ENCODE results near the gene GPR35.

The GPR35 gene

GRCh38 chr2:240602266-240603050 is 22.8 kb upstream of the GPR35 start:
- Histone ChIP-seq H3K4me3 (ENCODE audit: low read length in 2 of 2) (no peak overlapping the region), H3K9ac (ENCODE audit: low read depth in 1 of 2, low read length in 2 of 2) (no peak overlapping the region), H3K9me3 (ENCODE audit: control insufficient read depth in 2 of 2, low read length in 2 of 2) (no peaks in the 10 kb centered on the region), H3K27me3 (ENCODE audit: control insufficient read depth in 2 of 2, insufficient read depth in 2 of 2, low read length in 2 of 2) (no peaks in the 10 kb centered on the region), H3K36me3 (ENCODE audit: control insufficient read depth in 2 of 2, insufficient read depth in 2 of 2, low read length in 2 of 2) (peaks cover 9 to 15% of the 10 kb centered on the region in 2 donors), H3K4me1 (ENCODE audit: control insufficient read depth in 2 of 2, insufficient read depth in 2 of 2, low read length in 2 of 2) (peaks cover 21 to 32% of the 10 kb centered on the region in 2 donors), H3K27ac (ENCODE audit: low read depth in 2 of 2, low read length in 2 of 2) (peak overlapping the region in 1 of 2 donors; percentile 10)

GRCh38 chr2:240603081-240603835 is 22.0 kb upstream of the GPR35 start:
- H3K27ac ChIP-seq (ENCODE audit: low read depth in 2 of 2, low read length in 2 of 2): peak overlapping the region in 1 of 2 donors; percentile 92
- H3K9ac ChIP-seq (ENCODE audit: low read depth in 1 of 2, low read length in 2 of 2): no peak overlapping the region
- H3K9me3 ChIP-seq (ENCODE audit: control insufficient read depth in 2 of 2, low read length in 2 of 2): no peaks in the 10 kb centered on the region
- peaks cover 3 to 10% of the 10 kb centered on the region in 2 donors for H3K36me3 ChIP-seq (ENCODE audit: control insufficient read depth in 2 of 2, insufficient read depth in 2 of 2, low read length in 2 of 2)
- H3K27me3 ChIP-seq (ENCODE audit: control insufficient read depth in 2 of 2, insufficient read depth in 2 of 2, low read length in 2 of 2): no peaks in the 10 kb centered on the region
- H3K4me3 ChIP-seq (ENCODE audit: low read length in 2 of 2): no peak overlapping the region
- H3K4me1 ChIP-seq (ENCODE audit: control insufficient read depth in 2 of 2, insufficient read depth in 2 of 2, low read length in 2 of 2): peaks cover 21 to 38% of the 10 kb centered on the region in 2 donors

GRCh38 chr2:240603846-240604245 is 21.4 kb upstream of the GPR35 start:
- Histone ChIP-seq H3K27ac (ENCODE audit: low read depth in 2 of 2, low read length in 2 of 2) (peak overlapping the region; percentile 92 to 95), H3K27me3 (ENCODE audit: control insufficient read depth in 2 of 2, insufficient read depth in 2 of 2, low read length in 2 of 2) (no peaks in the 10 kb centered on the region), H3K9ac (ENCODE audit: low read depth in 1 of 2, low read length in 2 of 2) (no peak overlapping the region), H3K4me1 (ENCODE audit: control insufficient read depth in 2 of 2, insufficient read depth in 2 of 2, low read length in 2 of 2) (peaks cover 21 to 39% of the 10 kb centered on the region in 2 donors), H3K36me3 (ENCODE audit: control insufficient read depth in 2 of 2, insufficient read depth in 2 of 2, low read length in 2 of 2) (peaks cover 0 to 5% of the 10 kb centered on the region in 2 donors), H3K9me3 (ENCODE audit: control insufficient read depth in 2 of 2, low read length in 2 of 2) (no peaks in the 10 kb centered on the region), H3K4me3 (ENCODE audit: low read length in 2 of 2) (peak overlapping the region in 1 of 2 donors; percentile 14)

- H3K4me1 ChIP-seq (ENCODE audit: control insufficient read depth in 2 of 2, insufficient read depth in 2 of 2, low read length in 2 of 2): peaks cover 21 to 39% of the 10 kb centered on the region in 2 donors
- H3K4me3 ChIP-seq (ENCODE audit: low read length in 2 of 2): peak overlapping the region; percentile 83 to 84
- H3K9me3 ChIP-seq (ENCODE audit: control insufficient read depth in 2 of 2, low read length in 2 of 2): no peaks in the 10 kb centered on the region
- no peaks in the 10 kb centered on the region for H3K27me3 ChIP-seq (ENCODE audit: control insufficient read depth in 2 of 2, insufficient read depth in 2 of 2, low read length in 2 of 2)
- peaks cover 0 to under 1% of the 10 kb centered on the region in 2 donors for H3K36me3 ChIP-seq (ENCODE audit: control insufficient read depth in 2 of 2, insufficient read depth in 2 of 2, low read length in 2 of 2)
- peak overlapping the region; percentile 92 to 95 for H3K27ac ChIP-seq (ENCODE audit: low read depth in 2 of 2, low read length in 2 of 2)
- peak overlapping the region; percentile 74 for H3K9ac ChIP-seq (ENCODE audit: low read depth in 1 of 2, low read length in 2 of 2)
Measured at GRCh38 chr2:240604291-240604938, 20.9 kb upstream of the GPR35 start.

GRCh38 chr2:240604939-240605716 is 20.2 kb upstream of the GPR35 start:
- Histone ChIP-seq H3K4me3 (ENCODE audit: low read length in 2 of 2) (peak overlapping the region; percentile 83 to 84), H3K4me1 (ENCODE audit: control insufficient read depth in 2 of 2, insufficient read depth in 2 of 2, low read length in 2 of 2) (peaks cover 21 to 39% of the 10 kb centered on the region in 2 donors), H3K27ac (ENCODE audit: low read depth in 2 of 2, low read length in 2 of 2) (peak overlapping the region; percentile 92 to 95), H3K9me3 (ENCODE audit: control insufficient read depth in 2 of 2, low read length in 2 of 2) (no peaks in the 10 kb centered on the region), H3K36me3 (ENCODE audit: control insufficient read depth in 2 of 2, insufficient read depth in 2 of 2, low read length in 2 of 2) (no peaks in the 10 kb centered on the region), H3K9ac (ENCODE audit: low read depth in 1 of 2, low read length in 2 of 2) (peak overlapping the region; percentile 74), H3K27me3 (ENCODE audit: control insufficient read depth in 2 of 2, insufficient read depth in 2 of 2, low read length in 2 of 2) (no peaks in the 10 kb centered on the region)

- peak overlapping the region; percentile 92 to 95 for H3K27ac ChIP-seq (ENCODE audit: low read depth in 2 of 2, low read length in 2 of 2)
- H3K27me3 ChIP-seq (ENCODE audit: control insufficient read depth in 2 of 2, insufficient read depth in 2 of 2, low read length in 2 of 2): no peaks in the 10 kb centered on the region
- H3K4me3 ChIP-seq (ENCODE audit: low read length in 2 of 2): peak overlapping the region; percentile 83 to 84
- H3K36me3 ChIP-seq (ENCODE audit: control insufficient read depth in 2 of 2, insufficient read depth in 2 of 2, low read length in 2 of 2): no peaks in the 10 kb centered on the region
- H3K9ac ChIP-seq (ENCODE audit: low read depth in 1 of 2, low read length in 2 of 2): peak overlapping the region; percentile 74
- H3K9me3 ChIP-seq (ENCODE audit: control insufficient read depth in 2 of 2, low read length in 2 of 2): no peaks in the 10 kb centered on the region
- peaks cover 21 to 39% of the 10 kb centered on the region in 2 donors for H3K4me1 ChIP-seq (ENCODE audit: control insufficient read depth in 2 of 2, insufficient read depth in 2 of 2, low read length in 2 of 2)
Measured at GRCh38 chr2:240605867-240606743, 19.2 kb upstream of the GPR35 start.

GRCh38 chr2:240611601-240612210 is 13.6 kb upstream of the GPR35 start:
- H3K27ac ChIP-seq (ENCODE audit: low read depth in 2 of 2, low read length in 2 of 2): no peak overlapping the region
- no peaks in the 10 kb centered on the region for H3K9me3 ChIP-seq (ENCODE audit: control insufficient read depth in 2 of 2, low read length in 2 of 2)
- H3K27me3 ChIP-seq (ENCODE audit: control insufficient read depth in 2 of 2, insufficient read depth in 2 of 2, low read length in 2 of 2): no peaks in the 10 kb centered on the region
- peaks cover 12 to 21% of the 10 kb centered on the region in 2 donors for H3K36me3 ChIP-seq (ENCODE audit: control insufficient read depth in 2 of 2, insufficient read depth in 2 of 2, low read length in 2 of 2)
- no peak overlapping the region for H3K9ac ChIP-seq (ENCODE audit: low read depth in 1 of 2, low read length in 2 of 2)
- no peak overlapping the region for H3K4me3 ChIP-seq (ENCODE audit: low read length in 2 of 2)
- H3K4me1 ChIP-seq (ENCODE audit: control insufficient read depth in 2 of 2, insufficient read depth in 2 of 2, low read length in 2 of 2): peaks cover 0 to 12% of the 10 kb centered on the region in 2 donors

- Histone ChIP-seq H3K9me3 (ENCODE audit: control insufficient read depth in 2 of 2, low read length in 2 of 2) (no peaks in the 10 kb centered on the region), H3K4me3 (ENCODE audit: low read length in 2 of 2) (no peak overlapping the region), H3K36me3 (ENCODE audit: control insufficient read depth in 2 of 2, insufficient read depth in 2 of 2, low read length in 2 of 2) (peaks cover 23 to 25% of the 10 kb centered on the region in 2 donors), H3K9ac (ENCODE audit: low read depth in 1 of 2, low read length in 2 of 2) (no peak overlapping the region), H3K4me1 (ENCODE audit: control insufficient read depth in 2 of 2, insufficient read depth in 2 of 2, low read length in 2 of 2) (peaks cover 0 to 2% of the 10 kb centered on the region in 2 donors), H3K27me3 (ENCODE audit: control insufficient read depth in 2 of 2, insufficient read depth in 2 of 2, low read length in 2 of 2) (no peaks in the 10 kb centered on the region), H3K27ac (ENCODE audit: low read depth in 2 of 2, low read length in 2 of 2) (no peak overlapping the region)
Measured at GRCh38 chr2:240613781-240614180, 11.5 kb upstream of the GPR35 start.

Measured in mucosa of rectum (tissue), 2 donors.